ENCODE results near the gene ANKRD31.

- TF ChIP-seq CTCF (conservative IDR thresholded peaks at IDR 0.05) (no peak), EZH2 (IDR thresholded peaks at IDR 0.05; ENCODE audit: low read depth) (no peak)
Measured at GRCh38 chr5:75234251-75234650, 2.4 kb downstream of the ANKRD31 start.

All from PC-9 (cell line).